ENCODE data around the gene ACO2.

The ACO2 gene

GRCh38 chr22:41528132-41528766, 59.3 kb downstream of the ACO2 start:
- H3K36me3 ChIP-seq: peaks cover 89% of the 10 kb centered on the region
- H3K27me3 ChIP-seq: no peaks in the 10 kb centered on the region
- H3K4me3 ChIP-seq (ENCODE audit: low read depth in 1 of 2, low read length in 1 of 2): no peak overlapping the region
- no peak overlapping the region for H3K27ac ChIP-seq
- peaks cover 0 to 3% of the 10 kb centered on the region in 2 experiments for H3K4me1 ChIP-seq (ENCODE audit: control insufficient read depth in 1 of 2, insufficient read depth in 1 of 2, low read depth in 1 of 2, low read length in 1 of 2)
- H3K9me3 ChIP-seq: no peaks in the 10 kb centered on the region
- TF ChIP-seq CTCF (IDR thresholded peaks at IDR 0.05): no peak

- H3K27ac ChIP-seq: no peak overlapping the region
- H3K4me1 ChIP-seq (ENCODE audit: control insufficient read depth in 1 of 2, insufficient read depth in 1 of 2, low read depth in 1 of 2, low read length in 1 of 2): peaks cover 0 to 3% of the 10 kb centered on the region in 2 experiments
- TF ChIP-seq CTCF (IDR thresholded peaks at IDR 0.05): no peak
- no peak overlapping the region for H3K4me3 ChIP-seq (ENCODE audit: low read depth in 1 of 2, low read length in 1 of 2)
- peaks cover 81% of the 10 kb centered on the region for H3K36me3 ChIP-seq
- H3K9me3 ChIP-seq: no peaks in the 10 kb centered on the region
- no peaks in the 10 kb centered on the region for H3K27me3 ChIP-seq
Observed at GRCh38 chr22:41528938-41529561, 60.1 kb downstream of the ACO2 start.

- no peaks in the 10 kb centered on the region for H3K4me1 ChIP-seq (ENCODE audit: control insufficient read depth in 1 of 2, insufficient read depth in 1 of 2, low read depth in 1 of 2, low read length in 1 of 2)
- peaks cover 60% of the 10 kb centered on the region for H3K36me3 ChIP-seq
- no peak for TF ChIP-seq CTCF (IDR thresholded peaks at IDR 0.05)
Observed at GRCh38 chr22:41530890-41531714, 62.2 kb downstream of the ACO2 start.

GRCh38 chr22:41531715-41532477, 63.0 kb downstream of the ACO2 start:
- Histone ChIP-seq H3K27ac (no peak overlapping the region), H3K36me3 (peaks cover 52% of the 10 kb centered on the region), H3K4me3 (ENCODE audit: low read depth in 1 of 2, low read length in 1 of 2) (no peak overlapping the region), H3K27me3 (no peaks in the 10 kb centered on the region), H3K9me3 (no peaks in the 10 kb centered on the region), H3K4me1 (ENCODE audit: control insufficient read depth in 1 of 2, insufficient read depth in 1 of 2, low read depth in 1 of 2, low read length in 1 of 2) (no peaks in the 10 kb centered on the region)
- TF ChIP-seq CTCF (IDR thresholded peaks at IDR 0.05): no peak

More at GRCh38 chr22:41530890-41531714, 62.2 kb downstream of the ACO2 start:
- Histone ChIP-seq H3K27me3 (no peaks in the 10 kb centered on the region), H3K9me3 (no peaks in the 10 kb centered on the region), H3K27ac (no peak overlapping the region), H3K4me3 (ENCODE audit: low read depth in 1 of 2, low read length in 1 of 2) (no peak overlapping the region)

Data from neutrophil (primary cell).